A549 (cell line): ENCODE data around the gene RUBCN. TPM values are rescaled to one million over a fixed set of nuclear protein-coding genes. Genes with fewer than 3 reads are reported as not detected.

ENCODE experiments used
- ATAC-seq, 2 experiments: fragments of 200-7000 bp in 1 of 2; fragments of >200 bp in 1 of 2; cut with Nextera tagmentation in 1 of 2; cut with Tn5 transposase in 1 of 2; 3 replicates each; pipeline versions ENCODE4 v1.8.0 to v1.9.1; 2018 to 2020; ENCODE audit warnings: mild to moderate bottlenecking in 1 of 2, moderate library complexity in 1 of 2
- CTCF ChIA-PET: fragments of 300-600 bp; sonication (Branson Sonifier 250); formaldehyde crosslinking; extraction: SDS; loops from one replicate; lab custom pipeline; 2021; ENCODE audit warnings: antibody characterized with exemption, inconsistent platforms; lab: Yijun Ruan, JAX
- POLR2A ChIA-PET: fragments of 350-600 bp; formaldehyde crosslinking; extraction: SDS; loops from one replicate; lab custom pipeline; 2021; ENCODE audit warnings: antibody characterized with exemption, inconsistent platforms; lab: Yijun Ruan, JAX
- DNase-seq, 2 experiments: peaks; one replicate each; pipeline versions ENCODE4 v3.0.0 to v3.0.0-alpha.2; 2011 to 2016; ENCODE audit warnings: low read depth in 1 of 2, low spot score in 1 of 2
- FAIRE-seq: peaks from 2 replicates; lab custom pipeline; 2011; peaks lifted over from hg19 to GRCh38; lab: Jason Lieb, UNC
- H3K27ac ChIP-seq, 2 experiments: fragments of >200 bp; sonication (Bioruptor Twin); formaldehyde crosslinking; 3 replicates each; pipeline ENCODE4 v1.5.1; 2016 to 2017
- H3K4me1 ChIP-seq: fragments of >200 bp; sonication (Bioruptor Twin); formaldehyde crosslinking; 3 replicates; pipeline ENCODE4 v1.6.1; 2016
- H3K4me2 ChIP-seq: fragments of >200 bp; sonication (Bioruptor Twin); formaldehyde crosslinking; 3 replicates; pipeline ENCODE4 v1.6.1; 2016
- H3K4me3 ChIP-seq: fragments of >200 bp; sonication (Bioruptor Twin); formaldehyde crosslinking; 3 replicates; pipeline ENCODE4 v1.5.1; 2016
- H3K9me3 ChIP-seq: fragments of >200 bp; sonication (Bioruptor Twin); formaldehyde crosslinking; 3 replicates; pipeline ENCODE4 v1.6.1; 2016
- FOSB ChIP-seq: fragments of 250-450 bp; sonication (Bioruptor Pico); IDR thresholded peaks from 2 replicates; pipeline ENCODE4 v1.5.0; 2020; ENCODE audit warnings: mild to moderate bottlenecking, moderate library complexity
- HEYL ChIP-seq: fragments of 250-450 bp; sonication (Bioruptor Pico); IDR thresholded peaks from 2 replicates; pipeline ENCODE4 v1.8.0; 2021; ENCODE audit warnings: mild to moderate bottlenecking, moderate library complexity
- JUNB ChIP-seq: fragments of >200 bp; sonication (Bioruptor Twin); formaldehyde crosslinking; IDR thresholded peaks from 2 replicates; pipeline ENCODE4 v1.6.1; 2016
- PHF8 ChIP-seq: fragments of 200-600 bp; sonication (generic); IDR thresholded peaks from 2 replicates; pipeline ENCODE4 v1.6.1; 2016; ENCODE audit warnings: low read depth, mild to moderate bottlenecking, antibody characterized with exemption, moderate library complexity, borderline replicate concordance
- RAD21 ChIP-seq, 2 experiments: fragments of >200 bp in 1 of 2; sonication (Bioruptor Twin) in 1 of 2; formaldehyde crosslinking in 1 of 2; IDR thresholded peaks in 1 of 2; conservative IDR thresholded peaks in 1 of 2; 2 replicates in 1 of 2; 3 replicates in 1 of 2; pipeline ENCODE4 v1.6.1; 2012 to 2018; ENCODE audit warnings: inconsistent platforms in 1 of 2
- RARB ChIP-seq: fragments of 250-450 bp; sonication (Bioruptor Pico); IDR thresholded peaks from 2 replicates; pipeline ENCODE4 v1.8.0; 2021; ENCODE audit warnings: mild to moderate bottlenecking, moderate library complexity
- RCOR1 ChIP-seq: fragments of 150-350 bp; IDR thresholded peaks from 2 replicates; pipeline ENCODE4 v1.6.1; 2014; ENCODE audit warnings: antibody characterized with exemption, low read length, low read depth
- TFCP2L1 ChIP-seq: fragments of 250-450 bp; sonication (Bioruptor Pico); IDR thresholded peaks from 2 replicates; pipeline ENCODE4 v1.5.0; 2021; ENCODE audit warnings: mild to moderate bottlenecking
- WGBS: methylation state at CpG from one replicate; pipeline ENCODE4 v1.1.6; 2017; ENCODE audit errors: missing lambda C conversion rate; 5-methylcytosine and 5-hydroxymethylcytosine counted together
- polyA plus RNA-seq, 4 experiments: library from polyadenylated mRNA; depleted of rRNA in 3 of 4; stranded (reverse); fragments of >200 nt; fragmentation: RNase III in 1 of 4; extraction: RNeasy Plus Mini Kit Qiagen cat#74134 plus additional on column Dnase treatment in 1 of 4; gene quantifications; 2 replicates in 3 of 4; 3 replicates in 1 of 4; pipeline ENCODE4 v1.2.3, GENCODE V29; 2011 to 2017
- TF ChIP-seq, protein P1 (sequence below): fragments of 200-600 bp; sonication (generic); IDR thresholded peaks from 2 replicates; pipeline ENCODE4 v1.6.1; 2016; ENCODE audit warnings: antibody characterized with exemption, mild to moderate bottlenecking, moderate library complexity
- TF ChIP-seq, protein P2 (sequence below): fragments of 150-350 bp; IDR thresholded peaks from 2 replicates; pipeline ENCODE4 v1.6.1; 2014; ENCODE audit warnings: low read depth, mild to moderate bottlenecking, low read length

RUBCN gene
- polyA plus RNA-seq, 2 of the 4 experiments (the other 2 are of a cell fraction) = 6.5 to 8.2 TPM

DNA sequence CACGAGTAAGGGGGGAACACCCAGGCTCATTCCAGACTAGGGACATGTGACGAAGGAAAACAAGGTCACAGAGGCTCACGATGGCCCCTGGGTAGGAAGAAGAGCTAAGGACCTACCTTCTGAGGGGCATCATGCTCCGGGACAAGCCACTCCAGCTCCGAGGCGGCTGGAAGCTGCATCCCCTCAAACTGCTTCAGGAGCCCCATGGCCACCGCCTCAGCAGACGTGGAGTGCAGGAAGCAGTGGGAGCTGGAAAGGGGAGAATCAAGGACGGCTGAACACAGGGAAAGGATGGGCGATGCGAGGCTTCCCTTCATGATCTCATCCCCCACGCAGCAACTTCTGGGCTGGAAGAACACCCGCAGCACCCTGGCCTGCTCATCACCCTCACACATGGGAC is 53.5 kb downstream of the RUBCN start:
- no peak for FAIRE-seq
- TF ChIP-seq FOSB (CRISPR knock-in tag) (no peak), JUNB (no peak)
- no peaks in the 10 kb centered on the region for H3K9me3 ChIP-seq

DNA sequence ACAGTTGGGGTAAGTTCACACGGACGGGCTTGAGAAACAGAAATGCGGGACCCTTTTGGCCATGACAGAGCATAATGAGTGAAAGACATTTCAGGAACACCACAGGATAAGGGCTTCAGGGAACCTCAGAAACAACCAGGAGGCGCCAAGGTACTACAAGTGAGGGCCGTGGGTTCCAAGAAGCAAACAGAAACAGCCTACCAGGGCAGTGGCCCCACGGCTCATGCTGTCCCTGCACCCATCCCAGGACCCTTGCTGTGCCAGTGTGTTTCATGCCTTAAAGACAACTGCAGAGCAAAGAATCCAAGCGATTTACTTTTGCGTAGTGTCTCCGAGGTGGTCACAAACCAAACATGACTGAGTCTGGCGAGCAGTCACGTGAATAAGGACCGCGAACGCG is 54.0 kb downstream of the RUBCN start:
- no peaks in the 10 kb centered on the region for H3K9me3 ChIP-seq
- H3K4me1 ChIP-seq = no peaks in the 10 kb centered on the region
- FAIRE-seq (no peak), DNase-seq (peak in 1 of 2 experiments; percentile 9), ATAC-seq (peak in 1 of 2 experiments; percentile 60; a peak in 3 of 6 replicates)
- H3K27ac ChIP-seq = no peak overlapping the region
- CTCF ChIA-PET = interaction anchor here (1.0 to 2.9 kb wide), 5 partner anchors 10 to 127 kb away, joined by 3 to 9 read pairs (median 4); no protein-coding TSS in a partner anchor
- POLR2A ChIA-PET = no interaction called here
- 90% methylated on average over 15 of the region's 15 CpGs for WGBS
- no peak overlapping the region for H3K4me2 ChIP-seq
- peak; percentile 28 to 50; a peak in 3 of 5 replicates for TF ChIP-seq RAD21 (conservative IDR thresholded peaks at IDR 0.05 in 1 of 2, IDR thresholded peaks at IDR 0.05 in 1 of 2)
- no peak for TF ChIP-seq PHF8
- TF ChIP-seq RARB = no peak
- no peak overlapping the region for H3K4me3 ChIP-seq

More for the DNA sequence above, 53.5 kb downstream of the RUBCN start:
- DNase-seq (no peak), ATAC-seq (no peak)
- Histone ChIP-seq H3K4me2 (no peak overlapping the region), H3K27ac (no peak overlapping the region), H3K4me3 (no peak overlapping the region), H3K4me1 (no peaks in the 10 kb centered on the region)
- POLR2A ChIA-PET = no interaction called here
- 88% methylated on average over 13 of the region's 13 CpGs for WGBS
- CTCF ChIA-PET = interaction anchor here (1.1 to 2.9 kb wide), 4 partner anchors 10 to 127 kb away, joined by 3 to 9 read pairs (median 4); no protein-coding TSS in a partner anchor

DNA sequence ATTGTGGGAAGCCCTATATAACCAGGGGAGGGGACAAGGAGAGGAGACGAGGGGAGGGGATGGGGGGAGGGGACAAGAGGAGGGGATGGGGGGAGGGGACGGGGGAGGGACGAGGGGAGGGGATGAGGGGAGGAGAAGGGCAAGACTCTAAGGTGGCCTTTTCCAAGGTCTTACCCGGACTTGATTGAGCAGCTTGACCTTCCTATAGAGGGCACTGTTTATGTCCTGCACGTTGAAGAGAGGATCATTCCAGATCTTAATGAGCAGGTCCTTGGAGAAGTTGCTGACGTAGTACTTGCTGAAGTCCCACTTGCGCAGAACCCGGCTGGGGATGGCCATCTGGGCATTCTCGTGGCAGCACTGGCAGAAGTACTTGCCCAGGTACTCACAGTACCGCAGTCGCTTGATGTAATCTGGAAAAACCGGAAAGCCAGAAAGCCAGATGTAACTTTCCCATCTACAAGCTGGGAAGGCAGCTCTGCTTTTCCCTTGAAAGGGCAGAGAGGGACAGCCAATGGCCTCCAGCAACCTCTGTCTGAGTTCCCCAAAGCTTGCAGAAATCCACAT is 55.7 kb downstream of the RUBCN start:
- ATAC-seq (peak in 1 of 2 experiments; percentile 51; a peak in 1 of 6 replicates), FAIRE-seq (no peak)
- WGBS = 91% methylated on average over 9 of the region's 12 CpGs
- H3K4me2 ChIP-seq = no peak overlapping the region
- no peak overlapping the region for H3K4me3 ChIP-seq
- CTCF ChIA-PET = interaction anchor here (0.6 to 2.9 kb wide), 3 partner anchors 129 to 429 kb away, joined by 3 to 9 read pairs (median 3); no protein-coding TSS in a partner anchor
- TF ChIP-seq RCOR1 (no peak), RAD21 (conservative IDR thresholded peaks at IDR 0.05 in 1 of 2, IDR thresholded peaks at IDR 0.05 in 1 of 2) (peak in 1 of 2 experiments; percentile 25; a peak in 2 of 5 replicates)
- TF ChIP-seq, all 56 proteins: peak for 1
- no peaks in the 10 kb centered on the region for H3K9me3 ChIP-seq
- no peak overlapping the region for H3K27ac ChIP-seq
- DNase-seq = peak in 1 of 2 experiments; percentile 23
- POLR2A ChIA-PET = no interaction called here
- H3K4me1 ChIP-seq = no peaks in the 10 kb centered on the region

DNA sequence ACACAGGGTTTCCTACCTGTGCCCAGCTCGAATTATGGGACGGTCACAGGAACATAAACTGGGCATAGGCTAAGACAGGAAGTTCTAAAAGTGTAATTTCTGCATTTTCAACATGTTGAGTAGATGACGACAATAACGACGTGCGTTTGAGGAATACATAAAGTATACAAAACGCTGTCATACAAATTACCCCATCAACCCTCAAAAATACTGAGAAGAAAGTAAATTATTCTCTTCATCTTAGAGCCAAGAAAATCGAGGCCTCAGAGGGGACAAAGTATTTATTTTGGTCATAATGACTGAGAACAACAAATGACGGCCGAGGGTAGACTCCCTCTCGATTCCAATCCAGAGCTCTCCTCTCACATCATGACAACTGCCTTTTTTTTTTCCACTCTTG is 60.8 kb downstream of the RUBCN start:
- H3K4me2 ChIP-seq = no peak overlapping the region
- no peak overlapping the region for H3K4me3 ChIP-seq
- WGBS = 86% methylated on average over 11 of the region's 11 CpGs
- no peaks in the 10 kb centered on the region for H3K4me1 ChIP-seq
- no peaks in the 10 kb centered on the region for H3K9me3 ChIP-seq
- DNase-seq = no peak
- H3K27ac ChIP-seq = no peak overlapping the region
- TF ChIP-seq, protein P1, sequence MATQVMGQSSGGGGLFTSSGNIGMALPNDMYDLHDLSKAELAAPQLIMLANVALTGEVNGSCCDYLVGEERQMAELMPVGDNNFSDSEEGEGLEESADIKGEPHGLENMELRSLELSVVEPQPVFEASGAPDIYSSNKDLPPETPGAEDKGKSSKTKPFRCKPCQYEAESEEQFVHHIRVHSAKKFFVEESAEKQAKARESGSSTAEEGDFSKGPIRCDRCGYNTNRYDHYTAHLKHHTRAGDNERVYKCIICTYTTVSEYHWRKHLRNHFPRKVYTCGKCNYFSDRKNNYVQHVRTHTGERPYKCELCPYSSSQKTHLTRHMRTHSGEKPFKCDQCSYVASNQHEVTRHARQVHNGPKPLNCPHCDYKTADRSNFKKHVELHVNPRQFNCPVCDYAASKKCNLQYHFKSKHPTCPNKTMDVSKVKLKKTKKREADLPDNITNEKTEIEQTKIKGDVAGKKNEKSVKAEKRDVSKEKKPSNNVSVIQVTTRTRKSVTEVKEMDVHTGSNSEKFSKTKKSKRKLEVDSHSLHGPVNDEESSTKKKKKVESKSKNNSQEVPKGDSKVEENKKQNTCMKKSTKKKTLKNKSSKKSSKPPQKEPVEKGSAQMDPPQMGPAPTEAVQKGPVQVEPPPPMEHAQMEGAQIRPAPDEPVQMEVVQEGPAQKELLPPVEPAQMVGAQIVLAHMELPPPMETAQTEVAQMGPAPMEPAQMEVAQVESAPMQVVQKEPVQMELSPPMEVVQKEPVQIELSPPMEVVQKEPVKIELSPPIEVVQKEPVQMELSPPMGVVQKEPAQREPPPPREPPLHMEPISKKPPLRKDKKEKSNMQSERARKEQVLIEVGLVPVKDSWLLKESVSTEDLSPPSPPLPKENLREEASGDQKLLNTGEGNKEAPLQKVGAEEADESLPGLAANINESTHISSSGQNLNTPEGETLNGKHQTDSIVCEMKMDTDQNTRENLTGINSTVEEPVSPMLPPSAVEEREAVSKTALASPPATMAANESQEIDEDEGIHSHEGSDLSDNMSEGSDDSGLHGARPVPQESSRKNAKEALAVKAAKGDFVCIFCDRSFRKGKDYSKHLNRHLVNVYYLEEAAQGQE = no peak
- TF ChIP-seq TFCP2L1 = no peak
- TF ChIP-seq, all 56 proteins: peak for 0
- ChIA-PET CTCF (interaction anchor here (1.0 kb wide), 1 partner anchor 38 kb away, joined by 3 read pairs; no protein-coding TSS in a partner anchor), POLR2A (no interaction called here)
- ATAC-seq (no peak), FAIRE-seq (no peak)

DNA sequence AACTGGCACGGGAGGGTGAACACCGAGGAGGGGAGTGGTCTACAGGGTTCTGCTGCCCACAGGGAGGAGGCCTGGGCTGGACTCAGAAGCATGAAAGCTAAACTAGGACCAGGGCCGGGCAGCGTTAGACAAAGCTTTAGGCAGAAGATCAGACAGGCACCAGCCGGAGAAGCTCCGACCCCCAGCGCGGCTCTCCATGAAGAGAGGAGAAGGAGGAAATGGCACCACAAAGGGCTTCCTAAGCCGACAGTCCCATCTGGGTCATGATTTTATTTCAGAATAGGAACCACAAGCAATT is 61.2 kb downstream of the RUBCN start:
- whole genome bisulfite sequencing = 92% methylated on average over 9 of the region's 9 CpGs
- Histone ChIP-seq H3K27ac (no peak overlapping the region), H3K4me2 (no peak overlapping the region), H3K4me3 (no peak overlapping the region), H3K4me1 (no peaks in the 10 kb centered on the region), H3K9me3 (no peaks in the 10 kb centered on the region)
- TF ChIP-seq HEYL (CRISPR knock-in tag) = no peak
- TF ChIP-seq, protein P2, sequence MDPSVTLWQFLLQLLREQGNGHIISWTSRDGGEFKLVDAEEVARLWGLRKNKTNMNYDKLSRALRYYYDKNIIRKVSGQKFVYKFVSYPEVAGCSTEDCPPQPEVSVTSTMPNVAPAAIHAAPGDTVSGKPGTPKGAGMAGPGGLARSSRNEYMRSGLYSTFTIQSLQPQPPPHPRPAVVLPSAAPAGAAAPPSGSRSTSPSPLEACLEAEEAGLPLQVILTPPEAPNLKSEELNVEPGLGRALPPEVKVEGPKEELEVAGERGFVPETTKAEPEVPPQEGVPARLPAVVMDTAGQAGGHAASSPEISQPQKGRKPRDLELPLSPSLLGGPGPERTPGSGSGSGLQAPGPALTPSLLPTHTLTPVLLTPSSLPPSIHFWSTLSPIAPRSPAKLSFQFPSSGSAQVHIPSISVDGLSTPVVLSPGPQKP = no peak
- POLR2A ChIA-PET = no interaction called here
- DNase-seq (no peak), FAIRE-seq (no peak), ATAC-seq (no peak)
- CTCF ChIA-PET = interaction anchor here (1.0 kb wide), 1 partner anchor 38 kb away, joined by 3 read pairs; no protein-coding TSS in a partner anchor
